ENCODE data around the gene EFHD1. TPM values are rescaled to one million over a fixed set of nuclear protein-coding genes. Genes with fewer than 3 reads are reported as not detected.

EFHD1 gene
- total RNA-seq, 1 donor from 2014 or later: 175 TPM

GRCh38 chr2:232621186-232621585 is 12.2 kb upstream of the EFHD1 start:
- peaks cover 23% of the 10 kb centered on the region for H3K4me1 Mint-ChIP-seq (ENCODE audit: low read depth)
- TF ChIP-seq, protein P1, sequence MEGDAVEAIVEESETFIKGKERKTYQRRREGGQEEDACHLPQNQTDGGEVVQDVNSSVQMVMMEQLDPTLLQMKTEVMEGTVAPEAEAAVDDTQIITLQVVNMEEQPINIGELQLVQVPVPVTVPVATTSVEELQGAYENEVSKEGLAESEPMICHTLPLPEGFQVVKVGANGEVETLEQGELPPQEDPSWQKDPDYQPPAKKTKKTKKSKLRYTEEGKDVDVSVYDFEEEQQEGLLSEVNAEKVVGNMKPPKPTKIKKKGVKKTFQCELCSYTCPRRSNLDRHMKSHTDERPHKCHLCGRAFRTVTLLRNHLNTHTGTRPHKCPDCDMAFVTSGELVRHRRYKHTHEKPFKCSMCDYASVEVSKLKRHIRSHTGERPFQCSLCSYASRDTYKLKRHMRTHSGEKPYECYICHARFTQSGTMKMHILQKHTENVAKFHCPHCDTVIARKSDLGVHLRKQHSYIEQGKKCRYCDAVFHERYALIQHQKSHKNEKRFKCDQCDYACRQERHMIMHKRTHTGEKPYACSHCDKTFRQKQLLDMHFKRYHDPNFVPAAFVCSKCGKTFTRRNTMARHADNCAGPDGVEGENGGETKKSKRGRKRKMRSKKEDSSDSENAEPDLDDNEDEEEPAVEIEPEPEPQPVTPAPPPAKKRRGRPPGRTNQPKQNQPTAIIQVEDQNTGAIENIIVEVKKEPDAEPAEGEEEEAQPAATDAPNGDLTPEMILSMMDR (IDR thresholded peaks at IDR 0.05): no peak
- no peaks in the 10 kb centered on the region for H3K27me3 Mint-ChIP-seq (ENCODE audit: low read depth)
- no peak overlapping the region for H3K27ac Mint-ChIP-seq (ENCODE audit: unreplicated experiment)
- DNase-seq (ENCODE audit: low spot score): no peak
- H3K9me3 Mint-ChIP-seq (ENCODE audit: low read depth): no peaks in the 10 kb centered on the region
- no peak overlapping the region for H3K4me3 Mint-ChIP-seq (ENCODE audit: unreplicated experiment)
- no peaks in the 10 kb centered on the region for H3K36me3 Mint-ChIP-seq (ENCODE audit: low read depth)

DNA sequence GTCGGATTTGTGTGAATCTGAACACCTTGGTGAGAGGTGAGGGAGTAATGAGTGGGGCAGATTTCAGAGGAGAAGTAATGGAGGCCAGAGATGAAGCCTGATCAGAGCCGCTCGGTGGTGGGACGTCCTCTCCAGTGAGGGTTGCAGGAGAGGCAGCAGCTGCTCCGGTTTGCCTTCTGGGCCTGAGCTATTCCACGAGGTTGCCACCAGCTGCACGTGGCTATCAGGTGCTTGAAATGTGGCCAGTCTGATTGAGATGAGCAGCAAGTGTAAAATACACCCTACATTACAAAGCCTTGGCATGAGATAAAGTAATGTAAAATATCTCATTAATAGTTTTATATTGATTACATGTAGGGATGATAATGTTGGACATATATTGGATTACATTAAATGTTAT is 10.8 kb upstream of the EFHD1 start:
- H3K36me3 Mint-ChIP-seq (ENCODE audit: low read depth): no peaks in the 10 kb centered on the region
- H3K4me1 Mint-ChIP-seq (ENCODE audit: low read depth): peaks cover 29% of the 10 kb centered on the region
- no peaks in the 10 kb centered on the region for H3K9me3 Mint-ChIP-seq (ENCODE audit: low read depth)
- no peak overlapping the region for H3K4me3 Mint-ChIP-seq (ENCODE audit: unreplicated experiment)
- DNase-seq (ENCODE audit: low spot score): no peak
- TF ChIP-seq, protein P1 (IDR thresholded peaks at IDR 0.05): no peak
- no peak overlapping the region for H3K27ac Mint-ChIP-seq (ENCODE audit: unreplicated experiment)
- no peaks in the 10 kb centered on the region for H3K27me3 Mint-ChIP-seq (ENCODE audit: low read depth)

DNA sequence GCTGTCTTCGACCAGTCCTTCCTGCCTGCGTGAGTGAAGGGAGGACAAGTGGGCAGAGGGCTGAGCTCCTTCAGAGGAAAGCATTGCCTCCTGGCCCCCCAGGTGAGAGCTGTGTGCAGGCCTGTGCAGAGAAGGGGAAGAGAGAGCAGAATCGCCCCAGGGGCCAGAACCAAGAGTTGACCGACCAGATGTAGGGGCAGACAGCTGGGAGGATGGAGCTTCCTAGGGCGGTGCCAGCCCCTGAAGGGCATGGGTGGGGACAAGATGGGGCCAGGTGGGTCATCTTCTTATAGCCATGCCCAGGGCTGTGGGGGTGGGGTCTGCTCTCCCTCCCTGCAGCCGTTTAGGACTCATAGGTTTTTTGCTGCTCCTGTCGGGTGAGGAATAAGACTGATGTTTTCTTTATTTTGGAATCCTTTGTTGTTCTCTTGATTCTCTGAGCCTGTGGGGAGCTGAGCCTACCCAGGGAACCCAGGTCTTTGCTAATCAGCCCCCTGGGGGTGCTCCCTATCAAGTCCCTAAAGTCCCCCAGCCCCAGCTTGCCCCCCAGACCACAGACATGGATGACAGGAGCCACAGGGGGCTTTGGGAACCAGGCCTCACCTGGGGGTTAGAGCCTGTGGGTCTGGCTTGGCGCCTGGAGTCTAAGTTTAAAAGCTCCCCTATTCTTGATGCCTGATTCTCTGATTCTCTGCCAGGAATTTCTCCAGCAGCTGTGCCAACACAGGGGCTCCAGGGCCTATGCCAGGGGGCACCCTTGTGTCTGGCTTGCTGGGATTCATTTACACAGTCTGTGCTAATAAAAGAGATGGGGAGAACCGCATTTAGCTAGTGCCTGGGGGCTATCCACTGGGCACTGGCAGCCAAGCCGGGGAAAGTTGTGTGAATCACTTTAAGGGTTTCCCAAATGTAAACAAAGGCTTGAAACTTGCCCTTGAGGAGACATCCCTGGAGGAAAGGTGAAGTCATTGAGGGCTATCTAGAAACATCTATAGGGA is 9.3 kb upstream of the EFHD1 start:
- TF ChIP-seq, protein P1 (IDR thresholded peaks at IDR 0.05): no peak
- Mint-ChIP-seq H3K36me3 (ENCODE audit: low read depth) (no peaks in the 10 kb centered on the region), H3K27me3 (ENCODE audit: low read depth) (no peaks in the 10 kb centered on the region), H3K4me1 (ENCODE audit: low read depth) (peaks cover 41% of the 10 kb centered on the region), H3K4me3 (ENCODE audit: unreplicated experiment) (no peak overlapping the region), H3K9me3 (ENCODE audit: low read depth) (no peaks in the 10 kb centered on the region), H3K27ac (ENCODE audit: unreplicated experiment) (peak overlapping the region; percentile 73)
- DNase-seq (ENCODE audit: low spot score): no peak

- no peak overlapping the region for H3K27ac Mint-ChIP-seq (ENCODE audit: unreplicated experiment)
- DNase-seq (ENCODE audit: low spot score): no peak
- H3K4me3 Mint-ChIP-seq (ENCODE audit: unreplicated experiment): no peak overlapping the region
- H3K9me3 Mint-ChIP-seq (ENCODE audit: low read depth): no peaks in the 10 kb centered on the region
- TF ChIP-seq, protein P1 (IDR thresholded peaks at IDR 0.05): no peak
- H3K27me3 Mint-ChIP-seq (ENCODE audit: low read depth): no peaks in the 10 kb centered on the region
- peaks cover 39% of the 10 kb centered on the region for H3K4me1 Mint-ChIP-seq (ENCODE audit: low read depth)
- no peaks in the 10 kb centered on the region for H3K36me3 Mint-ChIP-seq (ENCODE audit: low read depth)
Observed at GRCh38 chr2:232626584-232626983, 6.8 kb upstream of the EFHD1 start.

GRCh38 chr2:232628466-232629128 is 4.8 kb upstream of the EFHD1 start:
- TF ChIP-seq, protein P1 (IDR thresholded peaks at IDR 0.05): no peak
- Mint-ChIP-seq H3K4me3 (ENCODE audit: unreplicated experiment) (no peak overlapping the region), H3K9me3 (ENCODE audit: low read depth) (no peaks in the 10 kb centered on the region), H3K27ac (ENCODE audit: unreplicated experiment) (peak overlapping the region; percentile 70), H3K4me1 (ENCODE audit: low read depth) (peaks cover 47% of the 10 kb centered on the region), H3K36me3 (ENCODE audit: low read depth) (no peaks in the 10 kb centered on the region), H3K27me3 (ENCODE audit: low read depth) (no peaks in the 10 kb centered on the region)
- no peak for DNase-seq (ENCODE audit: low spot score)
